GM18517 (cell line): Measurements from ENCODE around the gene TRIO.

Experiments used
- ATAC-seq: cut with Tn5 transposase; IDR thresholded peaks from one replicate; pipeline ENCODE4 v1.9.1; 2021; ENCODE audit warnings: mild to moderate bottlenecking, moderate library complexity; ENCODE audit not compliant: unreplicated experiment

The TRIO gene

DNA sequence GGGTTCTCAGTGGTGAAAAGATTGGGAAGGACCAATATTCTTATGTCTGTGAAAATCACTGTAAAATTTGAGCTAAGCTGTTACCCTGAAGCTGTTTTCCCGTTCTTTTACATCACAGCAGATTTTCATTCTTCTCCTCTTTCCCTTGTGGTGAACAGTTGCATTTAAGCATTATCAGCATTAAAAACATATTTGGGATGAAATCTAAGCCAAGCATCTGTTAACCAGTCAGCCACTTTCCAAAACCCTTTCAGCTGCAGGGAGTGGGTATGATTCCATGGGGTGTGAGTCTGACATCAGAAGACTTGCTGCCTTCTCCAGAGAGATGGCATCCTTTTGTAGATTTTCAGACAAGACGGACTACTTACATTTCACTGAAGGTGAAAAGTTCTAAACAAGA, 97.2 kb downstream of the TRIO start:
- ATAC-seq, result no peak

DNA sequence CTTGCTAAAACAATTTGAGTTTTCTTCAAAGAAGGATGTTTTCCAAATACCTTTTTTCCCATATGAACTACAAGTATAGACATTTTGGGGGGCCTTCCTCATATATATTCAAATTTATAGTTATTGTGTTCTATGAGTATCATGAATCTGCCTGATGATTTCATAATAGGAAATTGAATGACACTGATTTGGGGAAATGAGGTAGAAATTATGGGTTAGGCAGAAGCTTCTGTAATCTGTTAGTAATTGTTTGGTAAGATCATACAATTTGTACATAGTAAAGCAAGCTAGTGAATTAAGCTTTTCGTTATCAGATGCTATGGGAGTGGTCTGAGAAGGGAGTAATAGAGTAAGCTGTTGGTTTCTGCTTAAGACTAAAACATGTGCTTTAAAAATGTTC, 98.0 kb downstream of the TRIO start:
- no peak for ATAC-seq

DNA sequence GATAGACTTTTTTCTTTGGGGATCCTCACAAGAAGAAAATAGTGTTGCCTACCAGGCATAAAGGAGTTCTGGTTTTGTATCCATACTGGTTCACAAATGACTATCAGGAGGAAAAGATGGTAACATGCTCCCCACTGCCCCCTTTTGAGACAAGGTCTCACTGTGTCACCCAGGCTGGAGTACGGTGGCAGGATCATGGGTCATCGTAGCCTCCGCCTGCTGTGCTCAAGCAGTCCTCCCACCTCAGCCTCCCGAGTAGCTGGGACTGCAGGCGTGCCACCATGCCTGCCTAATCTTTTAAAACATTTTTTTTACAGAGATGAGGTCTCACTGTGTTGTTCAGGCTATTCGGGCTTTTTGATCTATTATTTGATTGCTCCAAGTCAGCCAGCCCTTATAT, 99.3 kb downstream of the TRIO start:
- ATAC-seq, result no peak

DNA sequence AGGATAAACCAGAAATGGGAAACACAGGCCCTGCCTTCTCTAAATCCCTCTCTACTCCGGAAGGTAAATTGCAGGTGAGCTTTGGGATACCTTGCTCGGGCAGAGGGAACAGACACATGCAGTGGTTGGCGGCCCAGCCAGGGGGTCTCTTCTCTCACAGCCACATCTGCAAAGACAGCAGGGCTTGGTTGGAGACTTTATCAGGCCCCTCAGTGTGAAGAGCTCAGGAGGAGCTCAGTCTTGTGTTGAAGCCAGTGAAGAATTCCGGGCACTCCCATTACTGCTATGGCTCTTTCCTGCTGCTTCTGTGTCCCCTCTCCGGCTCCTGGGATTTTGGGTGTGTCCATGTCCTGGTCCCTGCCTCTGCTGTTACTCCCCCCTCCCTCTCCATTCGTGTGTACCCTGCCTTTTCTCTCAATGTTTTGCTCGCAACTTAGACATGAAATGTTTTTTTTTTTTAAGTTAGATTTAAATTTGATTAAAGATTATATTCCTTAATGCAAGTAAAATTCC, 99.8 kb downstream of the TRIO start:
- no peak for ATAC-seq

DNA sequence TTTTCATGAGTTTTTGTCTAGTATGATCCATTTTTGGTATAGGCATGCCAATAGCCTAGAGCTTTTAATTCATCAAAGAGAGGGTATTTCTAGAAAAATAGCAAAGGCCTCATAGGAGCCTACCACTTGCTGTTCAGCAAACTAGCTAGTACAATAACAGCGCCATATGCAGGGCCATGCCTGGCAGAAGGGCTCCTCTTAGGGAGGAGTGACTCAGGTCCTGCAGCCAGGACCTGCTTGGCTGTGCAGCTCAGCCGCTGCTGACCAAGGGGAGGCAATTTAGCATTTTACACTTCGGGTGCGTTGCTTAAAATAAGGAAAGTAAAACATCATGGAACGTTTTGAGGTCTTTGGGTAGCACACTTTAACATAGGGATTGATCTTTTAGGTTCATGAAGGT, 100.6 kb downstream of the TRIO start:
- no peak for ATAC-seq

- no peak for ATAC-seq
Observed at GRCh38 chr5:14244721-14245120, 101.6 kb downstream of the TRIO start.

DNA sequence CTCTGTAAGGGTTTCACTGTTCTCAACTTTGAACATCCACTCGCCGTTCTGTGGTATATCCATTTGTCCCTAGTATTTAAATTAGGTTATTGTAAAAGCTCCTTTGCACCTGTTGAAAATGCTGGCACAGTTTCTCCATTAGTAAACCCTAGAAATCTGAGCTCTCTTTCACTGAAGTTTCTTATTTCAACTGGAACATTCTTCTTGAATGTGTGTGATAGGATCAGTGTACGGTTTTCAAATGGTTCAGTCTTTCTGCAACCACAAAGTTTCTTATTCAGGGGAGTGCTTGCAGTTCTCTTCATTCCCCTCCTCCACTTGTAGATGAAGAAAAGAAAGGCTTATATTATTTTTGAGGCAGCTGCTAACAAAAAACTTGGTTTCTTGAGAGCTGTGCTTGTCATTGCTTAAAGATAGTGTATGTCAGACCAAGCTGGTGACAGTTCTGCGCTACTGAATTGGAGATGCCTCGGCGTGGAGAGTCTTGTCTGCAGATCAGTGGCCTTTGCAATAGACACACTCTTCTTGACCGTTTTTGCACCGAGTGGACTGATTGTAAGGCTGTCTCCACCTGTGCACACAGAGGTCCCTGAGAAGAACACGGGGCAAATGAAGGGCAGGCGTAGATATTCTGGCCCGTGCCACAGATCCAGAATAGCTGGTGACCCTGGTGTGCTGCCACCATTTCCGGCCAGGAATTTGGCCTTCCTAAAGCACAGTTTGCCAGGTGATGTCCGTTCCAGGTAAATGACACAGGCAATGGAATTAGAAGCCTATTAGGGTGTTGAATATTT, 102.2 kb downstream of the TRIO start:
- ATAC-seq, result no peak

DNA sequence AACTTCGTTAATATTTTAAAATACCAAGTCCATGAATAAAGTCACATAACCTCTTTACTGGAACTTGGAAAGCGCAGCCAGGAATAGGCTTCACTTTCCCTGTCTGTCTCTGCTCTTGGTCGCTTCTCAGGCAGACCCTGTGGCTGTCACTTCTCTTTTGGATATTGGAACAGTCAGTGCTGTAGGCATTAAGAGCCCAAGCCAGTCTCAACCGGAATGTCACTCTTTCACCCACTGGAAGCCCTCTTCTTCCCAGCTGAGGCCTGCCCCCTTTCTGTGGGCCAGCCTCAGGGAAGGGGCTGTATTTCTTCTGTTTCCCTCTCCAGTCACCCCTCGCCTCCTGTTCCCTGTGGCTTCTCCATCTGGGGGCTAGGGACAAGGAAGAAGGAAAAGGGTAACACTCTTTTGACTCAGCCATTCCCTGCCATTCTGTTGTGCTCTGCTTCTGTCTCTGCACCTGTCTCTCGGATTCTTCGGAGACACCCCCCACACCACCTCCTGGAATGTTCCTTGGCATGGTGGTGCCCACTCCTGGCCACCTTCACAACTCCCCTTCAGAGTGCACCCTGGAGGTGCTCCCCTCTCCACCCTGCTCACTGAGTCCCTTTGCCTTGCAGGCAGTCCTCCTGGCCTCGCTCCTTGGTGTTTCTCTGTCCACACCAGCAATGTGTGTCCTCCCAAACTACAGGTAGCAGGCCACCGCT, 103.4 kb downstream of the TRIO start:
- ATAC-seq, result no peak

DNA sequence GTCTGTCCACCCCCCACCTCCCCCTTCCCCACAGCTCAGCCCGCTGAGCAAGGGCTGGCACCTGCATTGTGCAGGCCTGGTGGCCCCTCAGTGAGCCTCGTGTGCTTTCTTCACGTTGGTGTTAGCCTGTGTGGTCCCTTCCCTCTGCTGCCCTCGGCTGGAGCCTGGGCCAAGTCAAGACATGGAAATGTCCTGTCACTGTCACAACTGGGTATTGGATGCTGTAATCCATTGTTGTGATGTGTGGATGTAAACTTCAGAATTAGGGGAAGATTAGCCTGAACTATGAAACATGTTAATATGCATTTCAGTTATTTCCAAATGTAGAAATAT, 103.9 kb downstream of the TRIO start:
- ATAC-seq, result no peak

DNA sequence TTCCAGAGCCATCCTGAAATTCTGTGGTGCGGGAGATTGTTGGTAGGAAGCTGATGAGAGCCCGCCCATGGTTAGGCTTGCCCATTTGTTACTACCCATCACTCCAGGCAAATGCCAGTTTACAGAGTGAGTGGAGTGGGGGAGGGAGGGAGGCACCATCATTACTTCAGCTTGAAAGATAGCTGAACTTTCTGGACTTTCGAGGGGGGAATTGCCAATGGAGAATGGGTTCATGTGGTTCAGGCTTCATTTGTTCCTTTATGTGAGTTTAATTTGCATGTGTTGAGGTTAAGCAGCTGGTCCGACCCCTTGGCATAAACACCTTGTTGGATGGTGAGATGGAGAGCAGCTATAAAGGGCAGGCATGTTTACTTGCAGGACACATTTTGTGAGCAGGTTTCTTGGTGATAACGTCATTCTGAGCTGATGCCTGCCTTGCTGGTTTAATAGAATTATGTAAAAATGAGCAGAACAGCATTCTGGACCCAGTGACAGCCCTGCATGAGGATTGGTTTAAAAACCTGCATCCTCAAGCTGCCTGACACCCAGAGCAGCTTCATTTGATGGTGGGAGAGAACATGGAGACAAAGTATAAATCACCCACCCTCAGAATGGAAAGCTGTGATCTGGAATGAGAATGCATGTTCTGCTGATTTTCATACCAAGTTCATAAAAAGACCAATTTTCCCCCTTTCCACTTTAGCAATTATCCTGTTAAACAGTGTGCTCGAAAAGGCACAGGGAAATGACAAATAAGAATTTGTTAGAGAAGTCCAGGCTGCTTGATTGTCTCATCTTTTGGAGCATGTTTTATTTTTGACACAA, 106.3 kb downstream of the TRIO start:
- no peak for ATAC-seq

- ATAC-seq, result no peak
Observed at GRCh38 chr5:14250084-14250695, 107.0 kb downstream of the TRIO start.

GRCh38 chr5:14250748-14251701, 107.9 kb downstream of the TRIO start:
- peak; percentile 62 for ATAC-seq

DNA sequence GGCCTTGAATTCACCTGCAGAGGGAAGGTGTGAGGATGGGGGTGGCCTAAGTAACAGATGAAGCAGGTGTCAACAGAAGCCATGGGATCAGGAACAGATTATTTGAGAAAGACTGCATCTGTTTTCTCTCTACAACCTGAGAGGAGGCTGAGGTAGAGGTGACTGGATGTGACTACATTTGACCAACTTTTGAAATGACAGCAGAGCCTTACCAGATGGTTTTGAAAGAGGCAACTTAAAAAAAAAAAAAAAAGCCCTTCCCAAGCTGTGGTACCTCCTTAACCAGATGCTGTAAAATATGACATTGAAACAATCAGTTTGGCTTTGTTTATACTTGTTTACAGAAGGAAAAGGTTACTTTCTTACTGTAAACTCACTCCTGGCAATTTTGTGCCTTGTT, 108.6 kb downstream of the TRIO start:
- ATAC-seq, result peak; percentile 57

GRCh38 chr5:14252793-14253192, 109.7 kb downstream of the TRIO start:
- ATAC-seq, result no peak

- ATAC-seq, result no peak
Observed at GRCh38 chr5:14254686-14255085, 111.5 kb downstream of the TRIO start.

- no peak for ATAC-seq
Observed at GRCh38 chr5:14256026-14256690, 113.0 kb downstream of the TRIO start.

DNA sequence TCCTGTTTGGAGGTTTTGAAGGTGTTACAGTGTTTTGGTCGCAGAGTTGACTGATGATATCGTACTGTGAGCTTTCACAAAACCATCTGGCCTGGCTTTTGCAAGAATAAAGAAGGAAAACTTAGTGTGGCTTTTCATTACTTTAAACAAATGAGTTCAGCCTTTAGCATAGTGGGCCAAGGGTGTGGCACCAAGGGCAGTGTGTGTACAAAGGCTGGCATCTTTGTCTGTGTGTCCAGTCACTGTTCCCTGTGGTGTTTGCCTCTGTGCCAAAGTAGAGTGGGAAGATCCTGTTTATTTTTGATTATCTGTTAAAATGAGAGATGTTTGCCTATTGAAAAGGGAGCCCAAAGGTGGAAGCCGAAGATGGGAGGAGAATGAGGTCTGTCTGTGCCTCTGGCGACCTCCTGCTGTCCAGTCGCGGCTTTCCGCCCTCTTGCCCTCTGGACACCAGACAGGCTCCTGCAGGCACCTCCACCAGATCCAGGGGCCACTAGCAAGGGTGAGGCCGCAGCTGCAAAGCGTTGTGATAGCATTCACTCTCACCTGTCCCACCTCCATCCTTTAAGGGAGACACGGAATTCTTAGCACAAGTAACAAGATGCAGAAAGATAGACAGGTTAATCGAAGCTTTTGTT, 113.7 kb downstream of the TRIO start:
- ATAC-seq, result no peak

GRCh38 chr5:14257995-14258403, 114.9 kb downstream of the TRIO start:
- peak; percentile 60 for ATAC-seq

DNA sequence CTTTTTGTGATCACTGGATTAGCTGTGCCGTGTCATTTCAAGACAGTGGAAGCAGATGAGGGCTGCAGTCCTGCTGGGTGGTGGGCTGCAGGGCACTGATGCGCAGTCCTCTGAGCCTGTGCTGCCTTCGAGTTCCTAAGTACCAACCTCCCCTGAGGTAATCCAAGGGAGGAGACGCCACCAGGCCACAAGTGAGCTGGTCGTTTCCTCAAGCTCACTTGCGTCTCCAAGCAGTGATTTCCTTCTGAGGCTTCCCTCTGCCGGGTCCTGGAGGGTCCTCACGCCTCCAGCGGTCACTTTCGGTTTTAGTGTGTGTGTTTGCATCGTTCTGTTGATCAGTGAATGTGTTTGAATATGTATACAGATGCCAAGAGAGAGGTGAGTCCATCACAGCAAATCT, 115.7 kb downstream of the TRIO start:
- peak; percentile 49 for ATAC-seq
